Measurements from ENCODE around the gene BCO2.

DNA sequence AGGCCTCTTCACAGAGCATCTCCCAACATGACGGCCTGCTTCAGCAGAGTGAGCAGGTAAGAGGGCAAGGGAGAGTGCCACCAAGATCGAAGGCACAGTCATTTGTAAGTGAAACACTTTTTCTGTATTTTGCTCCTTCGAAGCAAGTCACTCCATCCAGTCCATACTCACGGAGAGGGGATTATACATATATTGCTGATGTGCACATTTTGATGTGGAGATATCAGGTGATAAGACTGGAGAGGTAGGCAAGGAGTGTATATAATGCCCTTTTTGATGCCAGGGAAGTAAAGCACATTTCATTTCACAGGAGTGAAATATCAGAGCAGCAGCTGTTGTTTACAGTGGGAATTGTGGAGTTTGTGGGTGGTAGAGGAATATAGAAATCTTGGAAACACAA, 62.1 kb downstream of the BCO2 start:
- TF ChIP-seq, protein P1, sequence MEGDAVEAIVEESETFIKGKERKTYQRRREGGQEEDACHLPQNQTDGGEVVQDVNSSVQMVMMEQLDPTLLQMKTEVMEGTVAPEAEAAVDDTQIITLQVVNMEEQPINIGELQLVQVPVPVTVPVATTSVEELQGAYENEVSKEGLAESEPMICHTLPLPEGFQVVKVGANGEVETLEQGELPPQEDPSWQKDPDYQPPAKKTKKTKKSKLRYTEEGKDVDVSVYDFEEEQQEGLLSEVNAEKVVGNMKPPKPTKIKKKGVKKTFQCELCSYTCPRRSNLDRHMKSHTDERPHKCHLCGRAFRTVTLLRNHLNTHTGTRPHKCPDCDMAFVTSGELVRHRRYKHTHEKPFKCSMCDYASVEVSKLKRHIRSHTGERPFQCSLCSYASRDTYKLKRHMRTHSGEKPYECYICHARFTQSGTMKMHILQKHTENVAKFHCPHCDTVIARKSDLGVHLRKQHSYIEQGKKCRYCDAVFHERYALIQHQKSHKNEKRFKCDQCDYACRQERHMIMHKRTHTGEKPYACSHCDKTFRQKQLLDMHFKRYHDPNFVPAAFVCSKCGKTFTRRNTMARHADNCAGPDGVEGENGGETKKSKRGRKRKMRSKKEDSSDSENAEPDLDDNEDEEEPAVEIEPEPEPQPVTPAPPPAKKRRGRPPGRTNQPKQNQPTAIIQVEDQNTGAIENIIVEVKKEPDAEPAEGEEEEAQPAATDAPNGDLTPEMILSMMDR (IDR thresholded peaks at IDR 0.05), result no peak
- TF ChIP-seq POLR2A (IDR thresholded peaks at IDR 0.05), result no peak

Measured in breast epithelium (tissue), 3 donors.